HuH-7 (cell line): Measurements from ENCODE around the gene FUT1.
"Not testable (repeated sequence)": the region's sequence is repeated elsewhere in the genome, so short reads cannot be mapped to it uniquely, and the experiment has no call there.

Source experiments
- DNase-seq: peaks from one replicate; pipeline ENCODE4 v3.0.0; 2011; ENCODE audit warnings: low spot score

Gene FUT1

GRCh38 chr19:48752496-48753365 is at the start of gene FUT1:
Gene FUT1 (minus strand): TSS chr19:48752641. CDS start chr19:48751281, 1,360 bp downstream.
- DNase-seq, result no peak

- DNase-seq, result no peak
These were observed 47.2 kb upstream of the FUT1 start for GRCh38 chr19:48799358-48800300.

GRCh38 chr19:48798937-48799336 is 46.5 kb upstream of the FUT1 start:
- no peak for DNase-seq

- DNase-seq, result no peak
These were observed 44.7 kb upstream of the FUT1 start for GRCh38 chr19:48797103-48797502.

- DNase-seq, result no peak
These were observed 44.0 kb upstream of the FUT1 start for GRCh38 chr19:48796298-48797083.

GRCh38 chr19:48795685-48796070 is 43.2 kb upstream of the FUT1 start:
- DNase-seq, result no peak

GRCh38 chr19:48795055-48795684 is 42.7 kb upstream of the FUT1 start:
- peak; percentile 87 for DNase-seq

GRCh38 chr19:48794291-48794690 is 41.9 kb upstream of the FUT1 start:
- no peak for DNase-seq

- no peak for DNase-seq
These were observed 40.8 kb upstream of the FUT1 start for GRCh38 chr19:48793271-48793670.

- DNase-seq, result not testable (repeated sequence)
These were observed 34.9 kb upstream of the FUT1 start for GRCh38 chr19:48787331-48787730.

- DNase-seq, result not testable (repeated sequence)
These were observed 34.0 kb upstream of the FUT1 start for GRCh38 chr19:48786422-48786821.

- no peak for DNase-seq
These were observed 32.1 kb upstream of the FUT1 start for GRCh38 chr19:48784527-48784926.

GRCh38 chr19:48780631-48781391 is 28.4 kb upstream of the FUT1 start:
- no peak for DNase-seq

- no peak for DNase-seq
These were observed 27.2 kb upstream of the FUT1 start for GRCh38 chr19:48779636-48780035.

- DNase-seq, result no peak
These were observed 25.3 kb upstream of the FUT1 start for GRCh38 chr19:48777720-48778119.

GRCh38 chr19:48777139-48777538 is 24.7 kb upstream of the FUT1 start:
- DNase-seq, result no peak

GRCh38 chr19:48772503-48772953 is 20.1 kb upstream of the FUT1 start:
- no peak for DNase-seq

- DNase-seq, result no peak
These were observed 18.5 kb upstream of the FUT1 start for GRCh38 chr19:48770734-48771472.

GRCh38 chr19:48770266-48770665 is 17.8 kb upstream of the FUT1 start:
- DNase-seq, result no peak
